ENCODE data around the gene UNKL.

- TF ChIP-seq POLR2A (IDR thresholded peaks at IDR 0.05; ENCODE audit: low read length): no peak
- TF ChIP-seq GATA1 (IDR thresholded peaks at IDR 0.05; ENCODE audit: low read depth, low read length): no peak
Measured at GRCh38 chr16:1389762-1390161, 24.7 kb downstream of the UNKL start.
